ENCODE data around the gene SLC43A3. TPM values are rescaled to one million over a fixed set of nuclear protein-coding genes. Genes with fewer than 3 reads are reported as not detected.

SLC43A3 gene
- total RNA-seq, 4 donors from 2014 or later = 26.6 to 90.4 (median 77.0) TPM

GRCh38 chr11:57391539-57391938 lies 35.4 kb downstream of the SLC43A3 start:
- Histone ChIP-seq H3K27ac (replicated peaks in 1 of 4) (no peak overlapping the region), H3K36me3 (no peaks in the 10 kb centered on the region), H3K9me3 (no peaks in the 10 kb centered on the region), H3K4me3 (no peak overlapping the region), H3K27me3 (peaks cover 0 to 13% (median 0%) of the 10 kb centered on the region in 4 donors), H3K4me1 (no peaks in the 10 kb centered on the region)
- intact Hi-C loops (cut with DNase I) = no loop called here
- TF ChIP-seq POLR2AphosphoS5 (IDR thresholded peaks at IDR 0.05) = no peak
- no peak for TF ChIP-seq EP300 (IDR thresholded peaks at IDR 0.05)
- no peak for TF ChIP-seq POLR2A (IDR thresholded peaks at IDR 0.05; ENCODE audit: low read depth)
- no peak for TF ChIP-seq CTCF (IDR thresholded peaks at IDR 0.05)
- DNase-seq (ENCODE audit: extremely low spot score) = no peak
- 70% methylated on average over 2 of the region's 2 CpGs for WGBS

GRCh38 chr11:57391111-57391510 lies 35.8 kb downstream of the SLC43A3 start:
- Histone ChIP-seq H3K36me3 (no peaks in the 10 kb centered on the region), H3K9me3 (no peaks in the 10 kb centered on the region), H3K4me1 (no peaks in the 10 kb centered on the region), H3K27me3 (peaks cover 0 to 13% (median 0%) of the 10 kb centered on the region in 4 donors), H3K27ac (replicated peaks in 1 of 4) (no peak overlapping the region), H3K4me3 (no peak overlapping the region)
- no peak for DNase-seq (ENCODE audit: extremely low spot score)
- TF ChIP-seq EP300 (IDR thresholded peaks at IDR 0.05) (no peak), CTCF (IDR thresholded peaks at IDR 0.05) (no peak), POLR2AphosphoS5 (IDR thresholded peaks at IDR 0.05) (no peak), POLR2A (IDR thresholded peaks at IDR 0.05; ENCODE audit: low read depth) (no peak)
- intact Hi-C loops (cut with DNase I) = no loop called here
- 85% methylated on average over 3 of the region's 3 CpGs for WGBS

GRCh38 chr11:57390535-57390934 lies 36.4 kb downstream of the SLC43A3 start, which contains the start of gene PRG2:
Gene PRG2, minus strand, starts transcription at chr11:57390650. Its CDS starts 706 bp downstream, at chr11:57389944.
- H3K4me1 ChIP-seq = no peaks in the 10 kb centered on the region
- DNase-seq (ENCODE audit: extremely low spot score) = no peak
- 64% methylated on average over 2 of the region's 2 CpGs for WGBS
- no peaks in the 10 kb centered on the region for H3K9me3 ChIP-seq
- H3K27me3 ChIP-seq = peaks cover 0 to 13% (median 0%) of the 10 kb centered on the region in 4 donors
- intact Hi-C loops (cut with DNase I) = no loop called here
- no peak within 1 kb of the TSS for H3K4me3 ChIP-seq
- no peak within 1 kb of the TSS for H3K27ac ChIP-seq (replicated peaks in 1 of 4)
- H3K36me3 ChIP-seq = no peaks in the 10 kb centered on the region
- no peak for TF ChIP-seq EP300 (IDR thresholded peaks at IDR 0.05)
- no peak for TF ChIP-seq CTCF (IDR thresholded peaks at IDR 0.05)
- no peak for TF ChIP-seq POLR2A (IDR thresholded peaks at IDR 0.05; ENCODE audit: low read depth)
- TF ChIP-seq POLR2AphosphoS5 (IDR thresholded peaks at IDR 0.05) = no peak

- Histone ChIP-seq H3K27me3 (peaks cover 0 to 17% (median 0%) of the 10 kb centered on the region in 4 donors), H3K27ac (replicated peaks in 1 of 4) (no peak overlapping the region), H3K36me3 (no peaks in the 10 kb centered on the region), H3K4me3 (no peak overlapping the region), H3K4me1 (no peaks in the 10 kb centered on the region), H3K9me3 (no peaks in the 10 kb centered on the region)
- 72% methylated on average over 14 of the region's 16 CpGs for WGBS
- DNase-seq (ENCODE audit: extremely low spot score) = no peak
- intact Hi-C loops (cut with DNase I) = no loop called here
- TF ChIP-seq CTCF (IDR thresholded peaks at IDR 0.05) (peak in 1 of 3 experiments; percentile 13), POLR2AphosphoS5 (IDR thresholded peaks at IDR 0.05) (no peak)
These were observed 39.5 kb downstream of the SLC43A3 start for GRCh38 chr11:57387289-57388030.
